PC-3 (cell line): Measurements from ENCODE around the gene CACNB3.

Source experiments
- CTCF ChIP-seq: fragments of 300-600 bp; sonication (generic); conservative IDR thresholded peaks from 2 replicates; pipeline ENCODE4 v1.5.1; 2017; ENCODE audit warnings: antibody characterized with exemption, low read depth, mild to moderate bottlenecking, low read length
- EZH2 ChIP-seq: fragments of 300-600 bp; sonication (generic); IDR thresholded peaks from one replicate; pipeline ENCODE4 v1.6.1; 2017; ENCODE audit warnings: antibody characterized with exemption, mild to moderate bottlenecking, low read length; ENCODE audit not compliant: unreplicated experiment

- TF ChIP-seq CTCF (no peak), EZH2 (no peak)
Observed at GRCh38 chr12:48822139-48822538, 3.8 kb downstream of the CACNB3 start.
